Measurements from ENCODE around the gene STON2.

Gene STON2

GRCh38 chr14:81331229-81332021 is 68.7 kb downstream of the STON2 start:
- no peak for DNase-seq

GRCh38 chr14:81330619-81331122 is 69.5 kb downstream of the STON2 start:
- no peak for DNase-seq

DNA sequence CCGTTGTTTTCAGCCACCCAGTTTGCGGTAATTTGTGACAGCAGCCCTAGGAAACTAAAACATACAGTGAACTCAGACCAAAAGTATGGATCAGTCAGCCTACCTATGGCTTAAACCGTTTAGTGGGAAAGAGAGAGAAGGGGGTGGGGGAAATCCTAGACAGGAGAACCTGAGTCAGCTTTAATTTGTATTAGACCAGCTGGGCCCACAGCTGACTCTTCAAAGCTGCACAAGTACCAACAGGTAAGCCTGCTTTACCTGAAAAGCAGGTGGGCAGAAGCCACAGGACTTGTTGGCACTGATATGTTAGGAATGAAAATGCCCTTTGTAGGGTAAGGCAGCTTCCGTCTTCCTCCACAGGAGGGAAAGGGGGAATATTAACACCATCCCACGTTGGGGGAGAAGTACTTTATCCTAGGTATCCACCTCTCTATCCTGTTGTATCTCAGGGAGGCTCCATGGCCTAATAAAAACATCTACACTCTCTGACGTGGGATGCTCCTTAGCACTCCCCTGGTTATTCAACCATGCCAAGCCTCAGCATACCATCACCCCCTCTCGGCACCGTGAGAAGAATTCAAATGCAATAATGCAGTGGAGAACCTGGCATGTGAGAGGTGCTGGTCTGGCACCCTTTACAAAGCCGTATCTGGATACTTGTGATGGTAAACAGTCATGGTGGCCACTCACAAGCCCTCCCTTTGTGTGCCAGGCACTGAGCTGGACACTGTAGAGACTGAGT is 70.3 kb downstream of the STON2 start:
- no peak for DNase-seq

DNA sequence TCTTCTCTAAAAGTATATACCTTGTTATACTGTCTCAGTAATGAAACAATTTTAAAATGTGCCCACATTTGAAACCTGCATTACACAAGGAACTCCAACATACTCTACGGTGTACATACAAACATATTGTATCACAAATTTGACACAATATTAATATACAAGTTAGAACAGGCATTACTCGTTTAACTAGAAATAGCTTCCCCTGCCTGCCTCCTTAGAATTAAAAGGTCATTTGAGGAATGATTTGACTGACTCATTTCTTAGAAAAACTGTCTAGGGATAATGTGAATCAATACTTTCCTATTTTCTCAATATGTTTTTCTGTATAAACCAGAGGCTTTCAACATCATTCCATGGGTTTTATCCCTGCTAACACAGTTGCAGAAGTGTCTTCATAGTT is 73.7 kb downstream of the STON2 start:
- no peak for DNase-seq

DNA sequence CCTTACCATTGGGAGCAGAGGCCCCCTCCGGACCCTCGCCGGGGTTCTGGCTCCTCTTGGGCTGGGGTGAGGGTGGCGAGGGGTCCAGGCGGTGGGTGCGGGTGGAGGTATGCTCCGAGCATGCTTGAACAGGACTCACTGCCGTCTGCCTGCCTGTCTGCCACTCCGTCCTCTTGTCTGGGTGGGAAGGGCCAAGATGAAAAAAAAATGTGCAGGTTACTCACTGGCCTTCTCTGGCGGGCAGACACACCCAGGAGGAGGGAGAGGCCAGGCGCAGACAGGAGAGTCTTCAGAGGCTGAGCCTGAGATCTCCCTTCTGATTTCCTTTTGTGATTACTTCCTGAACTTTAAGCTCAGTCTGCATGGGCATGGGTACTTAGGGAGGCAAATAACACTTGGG is 76.1 kb downstream of the STON2 start:
- no peak for DNase-seq

DNA sequence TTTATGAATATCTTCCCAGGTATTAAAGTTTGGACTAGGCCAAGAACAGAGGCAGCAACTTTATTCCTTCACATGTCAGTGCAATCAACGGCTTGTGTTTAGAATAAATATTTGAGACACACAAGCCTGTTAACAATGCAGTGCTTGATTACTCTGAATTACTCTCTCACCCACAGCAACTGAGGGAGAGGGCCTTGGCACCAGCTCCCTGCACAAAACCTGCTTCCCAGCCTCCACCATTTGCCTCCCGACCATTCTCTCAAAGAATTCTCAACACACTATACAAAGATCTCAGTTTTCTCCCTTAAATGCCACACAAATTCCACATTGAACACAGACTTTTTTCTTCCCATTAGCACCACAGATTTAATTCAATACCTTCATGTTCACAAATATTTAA is 77.0 kb downstream of the STON2 start:
- DNase-seq: no peak

DNA sequence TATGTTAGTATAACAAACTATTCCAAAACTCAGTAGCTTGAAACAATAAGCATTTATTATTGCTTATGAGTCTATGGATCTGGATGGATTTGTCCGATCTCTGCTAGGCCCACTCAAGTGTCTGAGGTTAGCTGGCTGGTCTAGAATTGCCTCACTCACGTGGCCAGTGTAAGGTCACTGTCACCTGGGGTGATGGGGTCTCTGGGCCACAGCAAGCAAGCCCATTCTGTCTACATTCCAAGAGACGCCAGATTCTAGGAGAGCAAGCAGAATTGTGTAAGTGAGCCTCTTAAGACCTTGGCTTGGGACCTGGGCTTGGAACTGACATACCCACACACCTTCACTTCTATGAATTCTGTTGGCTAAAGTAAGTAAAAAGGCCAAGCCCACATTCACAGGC is 80.2 kb downstream of the STON2 start:
- no peak for DNase-seq

GRCh38 chr14:81319314-81319713 is 80.8 kb downstream of the STON2 start:
- DNase-seq: no peak

GRCh38 chr14:81315341-81315740 is 84.8 kb downstream of the STON2 start:
- DNase-seq: no peak

DNA sequence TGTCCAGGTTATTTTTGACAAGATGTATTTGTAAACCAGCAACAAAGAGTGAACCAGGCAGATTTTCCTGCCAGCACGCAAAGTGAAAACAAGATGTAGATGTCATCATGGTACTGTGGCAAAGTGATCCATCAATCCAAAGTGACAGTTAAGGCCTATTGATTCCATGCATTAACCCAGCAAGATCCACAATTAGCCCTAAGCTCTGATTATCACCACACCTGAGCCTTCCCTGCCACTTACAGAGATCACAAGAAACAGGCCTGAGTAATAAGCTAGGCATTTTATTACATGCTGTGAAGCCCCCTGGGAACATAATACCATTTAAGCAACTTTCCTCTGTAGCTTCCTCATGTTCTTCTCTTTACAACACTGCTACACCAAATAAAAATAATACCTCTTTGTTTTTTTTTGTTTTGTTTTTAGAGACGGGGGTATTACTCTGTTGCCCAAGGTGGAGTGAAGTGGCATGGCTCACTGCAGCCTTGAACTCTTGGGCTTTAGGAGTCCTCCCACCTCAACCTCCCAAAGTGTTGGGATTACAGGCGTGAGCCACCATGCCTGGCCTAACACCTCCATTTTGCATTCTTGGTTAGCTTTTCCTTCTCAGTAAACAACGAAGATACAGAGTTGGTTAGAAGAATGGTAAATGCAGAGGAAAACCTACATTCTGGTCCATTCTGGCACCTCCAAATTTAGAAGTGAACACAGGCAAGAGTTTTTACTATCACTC is 85.5 kb downstream of the STON2 start:
- no peak for DNase-seq

- DNase-seq: no peak
These were observed 86.2 kb downstream of the STON2 start for GRCh38 chr14:81313775-81314429.

GRCh38 chr14:81313200-81313599 is 86.9 kb downstream of the STON2 start:
- no peak for DNase-seq

- DNase-seq: no peak
These were observed 87.7 kb downstream of the STON2 start for GRCh38 chr14:81312289-81312876.

- no peak for DNase-seq
These were observed 88.3 kb downstream of the STON2 start for GRCh38 chr14:81311778-81312177.

DNA sequence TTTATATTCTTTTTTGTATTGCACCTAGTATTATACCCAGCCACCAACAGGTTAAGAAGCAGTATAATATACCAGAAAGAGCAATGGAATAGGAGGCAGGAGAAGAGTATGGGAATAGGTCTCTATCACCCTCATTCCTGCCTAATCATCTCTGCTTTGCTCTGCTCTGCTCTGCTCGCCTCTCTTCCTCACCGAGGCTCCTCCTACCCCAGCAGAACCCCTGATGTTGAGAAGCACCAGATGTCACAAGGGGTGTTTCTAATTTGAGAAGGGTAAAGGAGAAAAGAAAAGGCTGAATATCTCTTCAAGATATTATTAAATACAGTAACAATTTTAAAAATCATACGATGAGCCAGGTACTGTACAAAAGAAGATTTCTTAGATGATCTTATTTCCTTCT is 89.0 kb downstream of the STON2 start:
- DNase-seq: no peak

GRCh38 chr14:81310606-81311005 is 89.5 kb downstream of the STON2 start:
- DNase-seq: no peak

DNA sequence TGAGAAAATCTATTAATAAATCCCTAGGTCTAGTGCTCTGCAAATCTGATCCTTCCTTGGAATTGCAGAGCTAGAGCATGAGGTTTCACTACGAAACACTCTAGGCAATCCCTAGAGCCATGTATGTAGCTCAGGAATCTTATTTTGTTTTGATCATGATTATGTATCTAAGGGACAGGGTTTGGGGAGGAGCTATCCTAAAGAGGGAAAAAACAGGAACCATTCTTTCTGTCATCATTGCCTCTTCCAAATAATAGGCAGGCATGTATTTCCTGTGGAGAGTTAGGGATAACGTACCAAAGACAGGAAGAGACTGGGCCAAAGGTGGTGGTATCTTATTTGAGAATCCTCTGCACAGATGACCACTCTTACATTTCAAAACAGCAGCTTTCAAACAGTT is 90.6 kb downstream of the STON2 start:
- no peak for DNase-seq

DNA sequence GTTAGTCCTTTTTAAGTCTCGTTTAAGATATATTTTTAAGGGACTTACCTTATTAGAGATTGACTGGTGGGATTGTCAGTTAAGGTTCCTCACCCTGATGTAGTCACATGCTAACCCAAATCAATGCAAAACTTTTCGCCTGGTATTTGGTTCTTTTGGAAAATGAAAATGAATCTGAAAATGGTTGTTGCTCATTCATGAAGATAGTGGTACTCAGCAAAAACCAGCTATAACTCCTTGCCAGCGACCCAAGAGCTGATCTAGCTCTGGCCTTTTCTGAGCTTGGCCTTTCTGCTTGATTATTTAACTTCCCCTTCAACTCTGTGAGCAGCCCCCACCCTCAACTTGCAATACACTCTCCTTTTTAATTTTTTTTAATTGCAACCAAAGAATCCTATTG is 94.4 kb downstream of the STON2 start:
- no peak for DNase-seq

DNA sequence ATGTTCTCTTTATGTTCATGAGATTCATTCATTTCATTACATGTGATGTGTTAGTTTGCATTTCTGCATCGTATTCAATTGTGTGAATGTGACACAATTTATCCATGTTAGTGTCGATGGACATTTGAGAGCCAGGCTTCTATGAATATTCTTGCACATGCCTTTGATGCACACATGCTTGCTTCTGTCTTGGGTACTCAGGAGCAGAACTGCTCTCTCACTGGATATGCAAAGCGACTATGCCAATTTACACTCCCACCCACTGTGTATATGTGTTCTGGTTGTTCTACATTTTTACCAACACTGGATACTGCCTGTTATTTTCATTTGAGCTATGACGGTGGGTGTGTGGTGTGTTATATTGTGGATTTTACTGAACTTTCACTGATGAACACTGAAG is 95.1 kb downstream of the STON2 start:
- DNase-seq: no peak

- DNase-seq: no peak
These were observed 96.7 kb downstream of the STON2 start for GRCh38 chr14:81303258-81303935.

DNA sequence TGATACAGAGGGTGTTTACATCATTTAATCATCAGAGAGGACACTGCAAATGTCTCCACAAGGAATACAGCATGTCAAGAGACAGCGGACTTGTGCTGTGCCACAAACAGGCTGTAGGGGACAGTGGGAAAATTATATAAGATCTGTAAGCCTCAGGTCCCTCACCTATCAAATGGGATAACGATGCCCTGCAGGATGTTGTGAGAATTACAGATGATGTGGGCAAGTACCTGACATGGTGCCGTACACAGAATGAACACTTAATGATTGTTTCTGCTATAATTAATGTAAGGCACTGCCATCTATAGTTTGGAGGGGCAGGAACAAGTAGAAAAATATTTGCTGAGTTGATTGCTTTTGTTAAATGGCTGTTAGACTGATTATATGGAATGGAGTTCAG is 97.5 kb downstream of the STON2 start:
- no peak for DNase-seq

GRCh38 chr14:81301813-81302212 is 98.3 kb downstream of the STON2 start:
- DNase-seq: no peak
